ENCODE measurements around the gene PTK6.
A peak's percentile ranks its signal among the peaks of the same experiment; 100 is the strongest.

DNA sequence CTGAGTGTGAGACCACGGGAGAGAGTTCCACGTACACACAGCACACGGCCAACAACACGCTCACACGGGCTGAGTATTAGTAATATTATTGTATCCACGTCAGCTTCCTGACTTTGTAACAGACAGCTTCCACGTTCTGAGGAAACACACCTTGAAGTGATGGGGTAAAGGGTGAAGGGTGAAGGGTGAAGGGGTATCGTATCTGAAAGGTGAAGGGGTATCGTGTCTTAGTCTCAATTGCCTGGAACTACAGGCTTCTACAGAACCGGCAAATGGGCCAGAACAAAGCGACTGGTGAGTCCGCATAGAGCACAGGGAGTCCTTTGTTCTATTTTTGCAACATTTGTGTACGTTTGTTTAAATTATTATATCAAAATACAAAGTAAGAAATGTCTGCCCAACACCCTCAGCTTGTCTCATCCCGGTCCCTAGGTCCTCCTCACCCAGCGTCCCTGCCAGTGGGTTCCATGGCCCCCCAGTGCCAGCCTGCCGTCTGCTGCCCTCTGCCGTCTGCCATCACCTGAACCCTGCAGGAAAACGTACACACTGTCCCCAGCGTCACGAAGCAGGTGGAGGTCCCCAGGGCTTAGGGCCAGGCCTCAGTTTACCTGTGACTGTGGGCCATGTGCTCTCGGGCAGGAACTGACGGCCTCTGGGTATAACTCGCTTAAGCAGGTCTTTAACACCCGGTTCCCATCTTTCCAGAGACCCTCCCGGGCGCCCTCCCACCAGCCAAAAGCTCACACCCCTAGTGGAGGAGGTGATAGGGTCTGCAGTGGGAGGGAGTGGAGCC, 41.2 kb upstream of the PTK6 start:
- TF ChIP-seq YEATS2 (CRISPR knock-in tag; IDR thresholded peaks at IDR 0.05; ENCODE audit: borderline replicate concordance) (0 out of 2 replicates have a peak, but pooled peaks have one; percentile 42), ZNF7 (CRISPR knock-in tag; IDR thresholded peaks at IDR 0.05) (no peak), NFKB2 (CRISPR knock-in tag; IDR thresholded peaks at IDR 0.05; ENCODE audit: borderline replicate concordance) (no peak)

Measured in HepG2 (cell line).